Astrocyte (in vitro differentiated cells and primary cell): ENCODE data around the gene ULK3.

ENCODE experiments used
- CTCF ChIP-seq: IDR thresholded peaks from 2 replicates; pipeline ENCODE4 v1.5.1; 2011; ENCODE audit warnings: low read depth, mild to moderate bottlenecking, inconsistent platforms, low read length, moderate library complexity; ENCODE audit not compliant: insufficient read depth
- EZH2 ChIP-seq: IDR thresholded peaks from 2 replicates; pipeline ENCODE4 v1.6.1; 2012; ENCODE audit warnings: mild to moderate bottlenecking, low read length, inconsistent platforms; ENCODE audit not compliant: insufficient read depth

GRCh38 chr15:74857671-74858368 is 14.9 kb upstream of the ULK3 start:
- TF ChIP-seq CTCF (no peak), EZH2 (no peak)
